ENCODE data around the gene GPR132.

GRCh38 chr14:105068818-105069217 lies 3.6 kb upstream of the GPR132 start:
- TF ChIP-seq CTCF (IDR thresholded peaks at IDR 0.05), result no peak
- TF ChIP-seq POLR2A (IDR thresholded peaks at IDR 0.05), result no peak
- TF ChIP-seq EP300 (IDR thresholded peaks at IDR 0.05), result no peak
